Measurements from ENCODE around the gene PSTPIP1.

The PSTPIP1 gene

GRCh38 chr15:76974456-76975036 is 20.4 kb upstream of the PSTPIP1 start:
- Histone ChIP-seq H3K4me3 (replicated peaks; ENCODE audit: low read depth, low read length) (no peak overlapping the region), H3K27me3 (replicated peaks; ENCODE audit: control insufficient read depth, insufficient read depth, low read length) (no peaks in the 10 kb centered on the region), H3K36me3 (ENCODE audit: control insufficient read depth, insufficient read depth, low read length) (no peaks in the 10 kb centered on the region)
- no peak for DNase-seq (ENCODE audit: extremely low read depth, insufficient read length)
- peak; percentile 10 for TF ChIP-seq CTCF (IDR thresholded peaks at IDR 0.05; ENCODE audit: insufficient read depth, low read length, poor library complexity, severe bottlenecking)

- no peak for TF ChIP-seq CTCF (IDR thresholded peaks at IDR 0.05; ENCODE audit: insufficient read depth, low read length, poor library complexity, severe bottlenecking)
- no peaks in the 10 kb centered on the region for H3K36me3 ChIP-seq (ENCODE audit: control insufficient read depth, insufficient read depth, low read length)
- H3K4me3 ChIP-seq (replicated peaks; ENCODE audit: low read depth, low read length): no peak overlapping the region
- no peak for DNase-seq (ENCODE audit: extremely low read depth, insufficient read length)
- H3K27me3 ChIP-seq (replicated peaks; ENCODE audit: control insufficient read depth, insufficient read depth, low read length): no peaks in the 10 kb centered on the region
Measured at GRCh38 chr15:76976141-76976540, 18.8 kb upstream of the PSTPIP1 start.

- no peak overlapping the region for H3K4me3 ChIP-seq (replicated peaks; ENCODE audit: low read depth, low read length)
- no peaks in the 10 kb centered on the region for H3K27me3 ChIP-seq (replicated peaks; ENCODE audit: control insufficient read depth, insufficient read depth, low read length)
- no peak for DNase-seq (ENCODE audit: extremely low read depth, insufficient read length)
- no peaks in the 10 kb centered on the region for H3K36me3 ChIP-seq (ENCODE audit: control insufficient read depth, insufficient read depth, low read length)
- no peak for TF ChIP-seq CTCF (IDR thresholded peaks at IDR 0.05; ENCODE audit: insufficient read depth, low read length, poor library complexity, severe bottlenecking)
Measured at GRCh38 chr15:76976572-76977270, 18.2 kb upstream of the PSTPIP1 start.

- Histone ChIP-seq H3K27me3 (replicated peaks; ENCODE audit: control insufficient read depth, insufficient read depth, low read length) (no peaks in the 10 kb centered on the region), H3K4me3 (replicated peaks; ENCODE audit: low read depth, low read length) (no peak overlapping the region), H3K36me3 (ENCODE audit: control insufficient read depth, insufficient read depth, low read length) (no peaks in the 10 kb centered on the region)
- no peak for TF ChIP-seq CTCF (IDR thresholded peaks at IDR 0.05; ENCODE audit: insufficient read depth, low read length, poor library complexity, severe bottlenecking)
- no peak for DNase-seq (ENCODE audit: extremely low read depth, insufficient read length)
Measured at GRCh38 chr15:76978522-76979330, 16.2 kb upstream of the PSTPIP1 start.

- H3K36me3 ChIP-seq (ENCODE audit: control insufficient read depth, insufficient read depth, low read length): no peaks in the 10 kb centered on the region
- H3K27me3 ChIP-seq (replicated peaks; ENCODE audit: control insufficient read depth, insufficient read depth, low read length): no peaks in the 10 kb centered on the region
- no peak overlapping the region for H3K4me3 ChIP-seq (replicated peaks; ENCODE audit: low read depth, low read length)
- no peak for TF ChIP-seq CTCF (IDR thresholded peaks at IDR 0.05; ENCODE audit: insufficient read depth, low read length, poor library complexity, severe bottlenecking)
- no peak for DNase-seq (ENCODE audit: extremely low read depth, insufficient read length)
Measured at GRCh38 chr15:76979331-76979925, 15.5 kb upstream of the PSTPIP1 start.

Data from GM06990 (cell line).